NCI-H1930 (cell line): Measurements from ENCODE around the gene RPL7L1.
"Not testable (repeated sequence)": the region's sequence is repeated elsewhere in the genome, so short reads cannot be mapped to it uniquely, and the experiment has no call there.

Source experiments
- DNase-seq, 2 experiments: peaks; one replicate each; lab custom pipeline; 2025; lab: John Stamatoyannopoulos, UW

Gene RPL7L1

GRCh38 chr6:42879372-42880239 is at the start of gene RPL7L1:
Gene RPL7L1, plus strand, starts transcription at chr6:42879616. Its CDS starts 295 bp downstream, at chr6:42879911.
- peak; percentile 81 to 88 for DNase-seq

- DNase-seq: no peak
Observed at GRCh38 chr6:42831237-42831636, 48.2 kb upstream of the RPL7L1 start.

- DNase-seq: no peak
Observed at GRCh38 chr6:42834056-42834455, 45.4 kb upstream of the RPL7L1 start.

- DNase-seq: no peak
Observed at GRCh38 chr6:42841844-42842584, 37.4 kb upstream of the RPL7L1 start.

GRCh38 chr6:42845327-42845694 is 34.1 kb upstream of the RPL7L1 start:
- peak in 1 of 2 experiments; percentile 23 for DNase-seq

GRCh38 chr6:42846505-42846904 is 32.9 kb upstream of the RPL7L1 start:
- no peak for DNase-seq

- no peak for DNase-seq
Observed at GRCh38 chr6:42848700-42849099, 30.7 kb upstream of the RPL7L1 start.

GRCh38 chr6:42851599-42851998 is 27.8 kb upstream of the RPL7L1 start:
- no peak for DNase-seq

- DNase-seq: no peak
Observed at GRCh38 chr6:42860036-42860435, 19.4 kb upstream of the RPL7L1 start.

- no peak for DNase-seq
Observed at GRCh38 chr6:42860481-42860880, 18.9 kb upstream of the RPL7L1 start.

- no peak for DNase-seq
Observed at GRCh38 chr6:42864602-42865001, 14.8 kb upstream of the RPL7L1 start.

- DNase-seq: no peak
Observed at GRCh38 chr6:42870145-42870936, 9.1 kb upstream of the RPL7L1 start.

GRCh38 chr6:42871711-42872110 is 7.7 kb upstream of the RPL7L1 start:
- DNase-seq: no peak

GRCh38 chr6:42873313-42873712 is 6.1 kb upstream of the RPL7L1 start:
- no peak for DNase-seq

- DNase-seq: no peak
Observed at GRCh38 chr6:42877695-42878094, 1.7 kb upstream of the RPL7L1 start.

- DNase-seq: not testable (repeated sequence)
Observed at GRCh38 chr6:42880240-42880817, 913 bp downstream of the RPL7L1 start.

- not testable (repeated sequence) for DNase-seq
Observed at GRCh38 chr6:42880871-42881270, 1.5 kb downstream of the RPL7L1 start.

- no peak for DNase-seq
Observed at GRCh38 chr6:42885702-42886101, 6.3 kb downstream of the RPL7L1 start.

GRCh38 chr6:42888201-42888600 is 8.8 kb downstream of the RPL7L1 start:
- not testable (repeated sequence) for DNase-seq

- DNase-seq: no peak
Observed at GRCh38 chr6:42889815-42890214, 10.4 kb downstream of the RPL7L1 start.

GRCh38 chr6:42890311-42891198 is 11.1 kb downstream of the RPL7L1 start:
- DNase-seq: peak; percentile 91
